Neural cell (in vitro differentiated cells): ENCODE data around the gene SELENOH. TPM values are rescaled to one million over a fixed set of nuclear protein-coding genes. Genes with fewer than 3 reads are reported as not detected.

Source experiments
- H2AFZ ChIP-seq: fragments of 200-600, 300-800 bp; sonication (generic), shearing (Covaris generic); 2 replicates; pipeline ENCODE4 v1.6.0; 2014; ENCODE audit warnings: low read depth, mild to moderate bottlenecking, antibody characterized with exemption, low read length, moderate library complexity
- H3F3A ChIP-seq: fragments of 200-600 bp; shearing (Covaris generic); 2 replicates; pipeline ENCODE4 v1.6.1; 2016; ENCODE audit warnings: mild to moderate bottlenecking, moderate library complexity, mixed read lengths, antibody characterized with exemption, low read length; ENCODE audit not compliant: insufficient read depth, poor library complexity, severe bottlenecking
- H3K27ac ChIP-seq: fragments of 200-600, 300-800 bp; sonication (generic), shearing (Covaris generic); 2 replicates; pipeline ENCODE4 v1.5.1; 2014; ENCODE audit warnings: mild to moderate bottlenecking, low read length, moderate library complexity
- H3K27me3 ChIP-seq: fragments of 300-800, 200-600 bp; sonication (generic), shearing (Covaris generic); 2 replicates; pipeline ENCODE4 v1.6.0; 2014; ENCODE audit warnings: mild to moderate bottlenecking, low read depth, low read length, moderate library complexity; ENCODE audit not compliant: insufficient read depth
- H3K36me3 ChIP-seq: fragments of 300-800, 200-600 bp; sonication (generic), shearing (Covaris generic); 2 replicates; pipeline ENCODE4 v1.5.1; 2014; ENCODE audit warnings: mild to moderate bottlenecking, antibody characterized with exemption, low read length, moderate library complexity; ENCODE audit not compliant: insufficient read depth
- H3K4me2 ChIP-seq: fragments of 300-800, 200-600 bp; sonication (generic), shearing (Covaris generic); 2 replicates; pipeline ENCODE4 v1.6.0; 2014; ENCODE audit warnings: mild to moderate bottlenecking, low read length
- H3K4me3 ChIP-seq: fragments of 300-800, 200-600 bp; sonication (generic), shearing (Covaris generic); 2 replicates; pipeline ENCODE4 v1.5.1; 2014; ENCODE audit warnings: mild to moderate bottlenecking, low read length, moderate library complexity
- H3K79me2 ChIP-seq: fragments of 200-600 bp; shearing (Covaris generic); replicated peaks from 2 replicates; pipeline ENCODE4 v1.6.0; 2014; ENCODE audit warnings: mild to moderate bottlenecking, low read length, moderate library complexity; ENCODE audit not compliant: insufficient read depth
- H3K9ac ChIP-seq: fragments of 300-800, 200-600 bp; sonication (generic), shearing (Covaris generic); 2 replicates; pipeline ENCODE4 v1.6.1; 2016; ENCODE audit warnings: mild to moderate bottlenecking, low read length, mixed read lengths
- H3K9me2 ChIP-seq: fragments of 200-600 bp; shearing (Covaris generic); 2 replicates; pipeline ENCODE4 v1.6.1; 2016; ENCODE audit warnings: mild to moderate bottlenecking, low read length, mixed read lengths; ENCODE audit not compliant: insufficient read depth
- H3K9me3 ChIP-seq: fragments of 200-600, 300-800 bp; sonication (generic), shearing (Covaris generic); 2 replicates; pipeline ENCODE4 v1.6.1; 2016; ENCODE audit warnings: mild to moderate bottlenecking, mixed run types, low read length, moderate library complexity, mixed read lengths
- H4K20me1 ChIP-seq: fragments of 200-600 bp; shearing (Covaris generic); 2 replicates; pipeline ENCODE4 v1.6.1; 2016; ENCODE audit warnings: mild to moderate bottlenecking, mixed run types; ENCODE audit not compliant: insufficient read depth
- CTCF ChIP-seq: fragments of 450-650 bp; IDR thresholded peaks from 2 replicates; pipeline ENCODE4 v1.5.1; 2014; ENCODE audit warnings: antibody characterized with exemption, mild to moderate bottlenecking, moderate library complexity; ENCODE audit not compliant: poor library complexity, severe bottlenecking
- EP300 ChIP-seq: fragments of 450-650 bp; conservative IDR thresholded peaks from 2 replicates; pipeline ENCODE4 v1.6.1; 2014; ENCODE audit warnings: antibody characterized with exemption, mild to moderate bottlenecking, moderate library complexity; ENCODE audit not compliant: poor library complexity, severe bottlenecking
- EZH2 ChIP-seq: fragments of 200-600, 300-800 bp; shearing (Covaris generic), sonication (generic); IDR thresholded peaks from 2 replicates; pipeline ENCODE4 v1.6.1; 2014; ENCODE audit warnings: antibody characterized with exemption, low read length, borderline replicate concordance, mild to moderate bottlenecking; ENCODE audit not compliant: insufficient read depth, poor library complexity, severe bottlenecking
- MXI1 ChIP-seq: fragments of 450-650 bp; conservative IDR thresholded peaks from 2 replicates; pipeline ENCODE4 v1.6.1; 2014; ENCODE audit warnings: antibody characterized with exemption, mild to moderate bottlenecking; ENCODE audit not compliant: poor library complexity, severe bottlenecking
- POLR2AphosphoS5 ChIP-seq: IDR thresholded peaks from 2 replicates; pipeline ENCODE4 v1.6.1; 2012
- RAD21 ChIP-seq: fragments of 450-650 bp; conservative IDR thresholded peaks from 2 replicates; pipeline ENCODE4 v1.6.1; 2014; ENCODE audit warnings: antibody characterized with exemption, mild to moderate bottlenecking, moderate library complexity
- SMC3 ChIP-seq: fragments of 450-650 bp; conservative IDR thresholded peaks from 2 replicates; pipeline ENCODE4 v1.6.1; 2014; ENCODE audit warnings: antibody characterized with exemption, mild to moderate bottlenecking, moderate library complexity; ENCODE audit not compliant: poor library complexity
- TAF1 ChIP-seq: IDR thresholded peaks from 2 replicates; pipeline ENCODE4 v1.6.1; 2012; ENCODE audit warnings: low read depth
- polyA minus RNA-seq: library from RNA; depleted of rRNA, polyadenylated mRNA; stranded (reverse); fragments of >200 nt; gene quantifications from 2 replicates; pipeline ENCODE4 v1.2.3, GENCODE V29; 2014
- polyA plus RNA-seq: library from polyadenylated mRNA; depleted of rRNA; stranded (reverse); fragments of >200 nt; gene quantifications from 2 replicates; pipeline ENCODE4 v1.2.3, GENCODE V29; 2014
- TF ChIP-seq, protein P1 (sequence below): IDR thresholded peaks from 2 replicates; pipeline ENCODE4 v1.6.1; 2012; ENCODE audit warnings: borderline replicate concordance

Gene SELENOH
- polyA plus RNA-seq (509 and 546 TPM in 2 replicates), polyA minus RNA-seq (92.3 and 108 TPM in 2 replicates)

GRCh38 chr11:57741132-57742086 lies at the start of gene SELENOH:
Gene SELENOH (plus strand): TSS chr11:57741491. CDS start chr11:57741596, 105 bp downstream.
- H3K36me3 ChIP-seq, result peaks cover 15% of the 10 kb centered on the region

GRCh38 chr11:57698843-57699365 lies 42.4 kb upstream of the SELENOH start:
- H3K9me2 ChIP-seq, result no peaks in the 10 kb centered on the region
- H3K9ac ChIP-seq, result no peak overlapping the region
- H2AFZ ChIP-seq, result no peak overlapping the region
- no peaks in the 10 kb centered on the region for H3F3A ChIP-seq
- H3K9me3 ChIP-seq, result no peaks in the 10 kb centered on the region
- no peak overlapping the region for H3K4me2 ChIP-seq
- H3K4me3 ChIP-seq, result no peak overlapping the region
- H3K27ac ChIP-seq, result no peak overlapping the region
- peaks cover 17% of the 10 kb centered on the region for H3K36me3 ChIP-seq
- H3K27me3 ChIP-seq, result no peaks in the 10 kb centered on the region
- H3K79me2 ChIP-seq, result no peaks in the 10 kb centered on the region
- no peaks in the 10 kb centered on the region for H4K20me1 ChIP-seq
- no peak for TF ChIP-seq EP300
- no peak for TF ChIP-seq RAD21
- no peak for TF ChIP-seq SMC3
- TF ChIP-seq POLR2AphosphoS5, result no peak
- no peak for TF ChIP-seq TAF1
- TF ChIP-seq CTCF, result no peak
- TF ChIP-seq EZH2, result no peak
- TF ChIP-seq MXI1, result no peak

More at GRCh38 chr11:57741132-57742086, at the start of gene SELENOH:
- Histone ChIP-seq H3K27me3 (no peaks in the 10 kb centered on the region), H3K9ac (peak within 1 kb of the TSS; percentile 90), H3K4me3 (peak within 1 kb of the TSS; percentile 90), H3K79me2 (peaks cover 17% of the 10 kb centered on the region), H2AFZ (peak within 1 kb of the TSS; percentile 65), H3K27ac (peak within 1 kb of the TSS; percentile 83), H3K4me2 (peak within 1 kb of the TSS; percentile 98), H3K9me3 (no peaks in the 10 kb centered on the region), H3K9me2 (no peaks in the 10 kb centered on the region), H4K20me1 (no peaks in the 10 kb centered on the region), H3F3A (peaks cover 3% of the 10 kb centered on the region)
- peak; percentile 92 for TF ChIP-seq POLR2AphosphoS5
- TF ChIP-seq EP300, result peak; percentile 78
- peak; percentile 96 for TF ChIP-seq MXI1
- peak; percentile 61 for TF ChIP-seq SMC3
- peak; percentile 90 for TF ChIP-seq TAF1
- TF ChIP-seq EZH2, result no peak
- no peak for TF ChIP-seq CTCF
- peak; percentile 56 for TF ChIP-seq RAD21
- TF ChIP-seq, protein P1, sequence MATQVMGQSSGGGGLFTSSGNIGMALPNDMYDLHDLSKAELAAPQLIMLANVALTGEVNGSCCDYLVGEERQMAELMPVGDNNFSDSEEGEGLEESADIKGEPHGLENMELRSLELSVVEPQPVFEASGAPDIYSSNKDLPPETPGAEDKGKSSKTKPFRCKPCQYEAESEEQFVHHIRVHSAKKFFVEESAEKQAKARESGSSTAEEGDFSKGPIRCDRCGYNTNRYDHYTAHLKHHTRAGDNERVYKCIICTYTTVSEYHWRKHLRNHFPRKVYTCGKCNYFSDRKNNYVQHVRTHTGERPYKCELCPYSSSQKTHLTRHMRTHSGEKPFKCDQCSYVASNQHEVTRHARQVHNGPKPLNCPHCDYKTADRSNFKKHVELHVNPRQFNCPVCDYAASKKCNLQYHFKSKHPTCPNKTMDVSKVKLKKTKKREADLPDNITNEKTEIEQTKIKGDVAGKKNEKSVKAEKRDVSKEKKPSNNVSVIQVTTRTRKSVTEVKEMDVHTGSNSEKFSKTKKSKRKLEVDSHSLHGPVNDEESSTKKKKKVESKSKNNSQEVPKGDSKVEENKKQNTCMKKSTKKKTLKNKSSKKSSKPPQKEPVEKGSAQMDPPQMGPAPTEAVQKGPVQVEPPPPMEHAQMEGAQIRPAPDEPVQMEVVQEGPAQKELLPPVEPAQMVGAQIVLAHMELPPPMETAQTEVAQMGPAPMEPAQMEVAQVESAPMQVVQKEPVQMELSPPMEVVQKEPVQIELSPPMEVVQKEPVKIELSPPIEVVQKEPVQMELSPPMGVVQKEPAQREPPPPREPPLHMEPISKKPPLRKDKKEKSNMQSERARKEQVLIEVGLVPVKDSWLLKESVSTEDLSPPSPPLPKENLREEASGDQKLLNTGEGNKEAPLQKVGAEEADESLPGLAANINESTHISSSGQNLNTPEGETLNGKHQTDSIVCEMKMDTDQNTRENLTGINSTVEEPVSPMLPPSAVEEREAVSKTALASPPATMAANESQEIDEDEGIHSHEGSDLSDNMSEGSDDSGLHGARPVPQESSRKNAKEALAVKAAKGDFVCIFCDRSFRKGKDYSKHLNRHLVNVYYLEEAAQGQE, result peak; percentile 87
